Loucy (cell line): ENCODE measurements around the gene CUL9.

Source experiments
- CTCF ChIP-seq: fragments of 200-600 bp; sonication (generic); conservative IDR thresholded peaks from 2 replicates; pipeline ENCODE4 v1.5.1; 2014; ENCODE audit warnings: mild to moderate bottlenecking, antibody characterized with exemption, low read length
- EZH2phosphoT487 ChIP-seq: fragments of 200-600 bp; IDR thresholded peaks from 2 replicates; pipeline ENCODE4 v1.6.1; 2018; ENCODE audit warnings: antibody characterized with exemption, mild to moderate bottlenecking, moderate library complexity, borderline replicate concordance

- no peak for TF ChIP-seq CTCF
- no peak for TF ChIP-seq EZH2phosphoT487
Observed at GRCh38 chr6:43221046-43221972, 39.3 kb downstream of the CUL9 start.
